WTC11 (cell line): Measurements from ENCODE around the gene CLEC4M. TPM values are rescaled to one million over a fixed set of nuclear protein-coding genes. Genes with fewer than 3 reads are reported as not detected.

Source experiments
- ATAC-seq: fragments of 200-7000 bp; cut with Tn5 transposase; 2 replicates; pipeline ENCODE4 v1.10.0; 2021; ENCODE audit warnings: mild to moderate bottlenecking, moderate library complexity
- CTCF ChIA-PET: fragments of 300-600 bp; sonication (Branson Sonifier 250); formaldehyde crosslinking; loops from one replicate; lab custom pipeline; 2021; ENCODE audit warnings: antibody characterized with exemption; lab: Charles Lee
- POLR2A ChIA-PET: fragments of 350-600 bp; sonication (Branson Sonifier 250); formaldehyde crosslinking; loops from one replicate; lab custom pipeline; 2021; ENCODE audit warnings: antibody characterized with exemption; lab: Charles Lee
- DNase-seq: peaks from one replicate; pipeline ENCODE4 v3.0.0; 2021; ENCODE audit warnings: low spot score
- H3K27ac Mint-ChIP-seq: 2 replicates; pipeline ENCODE4 v1.8.0; 2021; ENCODE audit warnings: mixed read lengths
- H3K27me3 Mint-ChIP-seq: 2 replicates; pipeline ENCODE4 v1.8.0; 2021; ENCODE audit warnings: low read depth, mild to moderate bottlenecking, moderate library complexity, mixed read lengths
- H3K36me3 Mint-ChIP-seq: 2 replicates; pipeline ENCODE4 v1.8.0; 2021; ENCODE audit warnings: mixed read lengths
- H3K4me1 Mint-ChIP-seq: 2 replicates; pipeline ENCODE4 v1.8.0; 2022; ENCODE audit warnings: mixed read lengths
- H3K4me3 Mint-ChIP-seq: 2 replicates; pipeline ENCODE4 v1.8.0; 2021; ENCODE audit warnings: mild to moderate bottlenecking, moderate library complexity, mixed read lengths
- H3K9me3 Mint-ChIP-seq: 2 replicates; pipeline ENCODE4 v1.8.0; 2021; ENCODE audit warnings: mixed read lengths
- ATF1 ChIP-seq: sonication (generic); formaldehyde crosslinking; IDR thresholded peaks from 2 replicates; pipeline ENCODE4 v1.8.1; 2023; ENCODE audit warnings: mild to moderate bottlenecking, moderate library complexity, missing genetic modification reagents
- EMX1 ChIP-seq: fragments of 250-450 bp; sonication (Bioruptor Pico); IDR thresholded peaks from 2 replicates; pipeline ENCODE4 v1.8.0; 2021; ENCODE audit warnings: mild to moderate bottlenecking
- ETV6 ChIP-seq: sonication (generic); formaldehyde crosslinking; IDR thresholded peaks from 2 replicates; pipeline ENCODE4 v1.8.1; 2022; ENCODE audit warnings: mild to moderate bottlenecking, missing genetic modification reagents
- FOXJ3 ChIP-seq: sonication (generic); formaldehyde crosslinking; IDR thresholded peaks from 2 replicates; pipeline ENCODE4 v1.9.0; 2021; ENCODE audit warnings: missing genetic modification reagents, mild to moderate bottlenecking, borderline replicate concordance
- GTF2I ChIP-seq: fragments of 250-450 bp; sonication (Bioruptor Pico); conservative IDR thresholded peaks from 2 replicates; pipeline ENCODE4 v1.4.0; 2021; ENCODE audit warnings: mild to moderate bottlenecking
- IRF2 ChIP-seq: sonication (generic); formaldehyde crosslinking; IDR thresholded peaks from 2 replicates; pipeline ENCODE4 v1.8.0; 2022; ENCODE audit warnings: low read depth, missing genetic modification reagents, borderline replicate concordance
- JUN ChIP-seq: sonication (generic); formaldehyde crosslinking; IDR thresholded peaks from 2 replicates; pipeline ENCODE4 v1.8.0; 2023; ENCODE audit warnings: mild to moderate bottlenecking, missing genetic modification reagents
- KAT7 ChIP-seq: sonication (generic); formaldehyde crosslinking; IDR thresholded peaks from 2 replicates; pipeline ENCODE4 v1.8.1; 2023; ENCODE audit warnings: missing genetic modification reagents, mild to moderate bottlenecking, borderline replicate concordance
- NFATC4 ChIP-seq: fragments of 250-450 bp; sonication (Bioruptor Pico); IDR thresholded peaks from 2 replicates; pipeline ENCODE4 v1.9.0; 2021; ENCODE audit warnings: mild to moderate bottlenecking
- NFE2L1 ChIP-seq: sonication (generic); formaldehyde crosslinking; IDR thresholded peaks from 2 replicates; pipeline ENCODE4 v1.8.1; 2023; ENCODE audit warnings: missing genetic modification reagents
- NFYB ChIP-seq: sonication (generic); formaldehyde crosslinking; conservative IDR thresholded peaks from 2 replicates; pipeline ENCODE4 v1.8.0; 2022; ENCODE audit warnings: low read depth, missing genetic modification reagents
- NR1H2 ChIP-seq: sonication (generic); formaldehyde crosslinking; IDR thresholded peaks from 2 replicates; pipeline ENCODE4 v1.9.0; 2021; ENCODE audit warnings: mild to moderate bottlenecking, moderate library complexity, missing genetic modification reagents
- SP1 ChIP-seq: sonication (generic); formaldehyde crosslinking; conservative IDR thresholded peaks from 2 replicates; pipeline ENCODE4 v1.8.1; 2022; ENCODE audit warnings: missing genetic modification reagents
- TCF7 ChIP-seq: sonication (generic); formaldehyde crosslinking; IDR thresholded peaks from 2 replicates; pipeline ENCODE4 v1.8.0; 2022; ENCODE audit warnings: mild to moderate bottlenecking, low read depth, missing genetic modification reagents, moderate library complexity
- TEAD1 ChIP-seq: sonication (generic); formaldehyde crosslinking; IDR thresholded peaks from 2 replicates; pipeline ENCODE4 v1.8.0; 2022; ENCODE audit warnings: mild to moderate bottlenecking, missing genetic modification reagents
- ZBTB21 ChIP-seq: sonication (generic); formaldehyde crosslinking; IDR thresholded peaks from 2 replicates; pipeline ENCODE4 v1.8.1; 2023; ENCODE audit warnings: mild to moderate bottlenecking, missing genetic modification reagents, borderline replicate concordance
- ZNF219 ChIP-seq: sonication (generic); formaldehyde crosslinking; IDR thresholded peaks from 2 replicates; pipeline ENCODE4 v1.8.0; 2023; ENCODE audit warnings: missing genetic modification reagents, mild to moderate bottlenecking, borderline replicate concordance
- ZNF232 ChIP-seq: sonication (generic); formaldehyde crosslinking; IDR thresholded peaks from 2 replicates; pipeline ENCODE4 v1.8.0; 2022; ENCODE audit warnings: mild to moderate bottlenecking, missing genetic modification reagents
- ZNF423 ChIP-seq: fragments of 250-450 bp; sonication (Bioruptor Pico); IDR thresholded peaks from 2 replicates; pipeline ENCODE4 v2.1.2; 2022; ENCODE audit warnings: mild to moderate bottlenecking, moderate library complexity
- total RNA-seq: library from RNA; stranded (reverse); gene quantifications from 3 replicates; pipeline ENCODE4 v1.2.3, GENCODE V29; 2021
- TF ChIP-seq, protein P1 (sequence below): fragments of 250-450 bp; sonication (Bioruptor Pico); IDR thresholded peaks from 2 replicates; pipeline ENCODE4 v1.9.0; 2021; ENCODE audit warnings: mild to moderate bottlenecking
- TF ChIP-seq, protein P2 (sequence below): sonication (generic); formaldehyde crosslinking; IDR thresholded peaks from 2 replicates; pipeline ENCODE4 v1.8.0; 2022; ENCODE audit warnings: mild to moderate bottlenecking, missing genetic modification reagents
- TF ChIP-seq, protein P3 (sequence below): sonication (generic); formaldehyde crosslinking; IDR thresholded peaks from 2 replicates; pipeline ENCODE4 v1.8.1; 2022; ENCODE audit warnings: mild to moderate bottlenecking, missing genetic modification reagents, moderate library complexity, borderline replicate concordance
- TF ChIP-seq, protein P4 (sequence below): sonication (generic); formaldehyde crosslinking; IDR thresholded peaks from 2 replicates; pipeline ENCODE4 v1.8.1; 2023; ENCODE audit warnings: mild to moderate bottlenecking, missing genetic modification reagents, moderate library complexity
- TF ChIP-seq, protein P5 (sequence below): fragments of 200-600 bp; IDR thresholded peaks from 2 replicates; pipeline ENCODE4 v1.8.0; 2022; ENCODE audit warnings: antibody characterized with exemption
- TF ChIP-seq, protein P6 (sequence below): sonication (generic); formaldehyde crosslinking; IDR thresholded peaks from 2 replicates; pipeline ENCODE4 v1.8.1; 2023; ENCODE audit warnings: mild to moderate bottlenecking, missing genetic modification reagents, moderate library complexity
- TF ChIP-seq, protein P7 (sequence below): sonication (generic); formaldehyde crosslinking; IDR thresholded peaks from 2 replicates; pipeline ENCODE4 v1.8.0; 2022; ENCODE audit warnings: mild to moderate bottlenecking, missing genetic modification reagents
- TF ChIP-seq, protein P8 (sequence below): sonication (generic); formaldehyde crosslinking; IDR thresholded peaks from 2 replicates; pipeline ENCODE4 v1.8.0; 2022; ENCODE audit warnings: mild to moderate bottlenecking, missing genetic modification reagents

Gene CLEC4M
- total RNA-seq, 1 experiment from 2014 or later: not detected

DNA sequence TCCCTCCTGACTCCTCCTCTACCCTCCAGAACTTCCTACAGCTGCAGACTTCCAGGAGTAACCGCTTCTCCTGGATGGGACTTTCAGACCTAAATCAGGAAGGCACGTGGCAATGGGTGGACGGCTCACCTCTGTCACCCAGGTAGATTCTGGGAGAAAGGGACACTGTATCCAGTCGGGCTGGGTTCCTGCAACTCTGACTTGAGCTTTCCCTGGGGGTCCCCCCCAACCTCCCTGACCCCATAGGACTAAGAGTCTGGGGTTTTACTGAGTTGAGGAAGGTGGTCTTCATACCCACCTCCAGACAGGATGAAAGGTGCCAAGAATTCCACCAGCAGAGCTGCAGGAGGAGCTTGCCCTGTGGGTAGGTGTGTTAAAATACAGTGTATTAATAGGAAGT, 4.4 kb downstream of the CLEC4M start:
- H3K4me3 Mint-ChIP-seq: no peak overlapping the region
- peaks cover 15% of the 10 kb centered on the region for H3K27me3 Mint-ChIP-seq
- ChIA-PET POLR2A (interaction anchor here (0.6 kb wide), 1 partner anchor 30 kb away, joined by 4 read pairs; no protein-coding TSS in a partner anchor), CTCF (interaction anchor here (0.6 to 2.2 kb wide), 3 partner anchors 32 to 486 kb away, joined by 3 to 9 read pairs (median 3); partner anchors contain the start of gene TRAPPC5)
- H3K9me3 Mint-ChIP-seq: peaks cover 9% of the 10 kb centered on the region
- peaks cover 12% of the 10 kb centered on the region for H3K4me1 Mint-ChIP-seq
- ATAC-seq (no peak), DNase-seq (no peak)
- peaks cover 2% of the 10 kb centered on the region for H3K36me3 Mint-ChIP-seq
- TF ChIP-seq ZNF232 (CRISPR knock-in tag) (no peak), ZNF219 (CRISPR knock-in tag) (no peak), SP1 (CRISPR knock-in tag) (no peak), NFYB (CRISPR knock-in tag) (no peak), ZNF423 (CRISPR knock-in tag) (no peak), KAT7 (no peak), NFATC4 (CRISPR knock-in tag) (no peak), TEAD1 (CRISPR knock-in tag) (no peak)
- TF ChIP-seq, protein P1, sequence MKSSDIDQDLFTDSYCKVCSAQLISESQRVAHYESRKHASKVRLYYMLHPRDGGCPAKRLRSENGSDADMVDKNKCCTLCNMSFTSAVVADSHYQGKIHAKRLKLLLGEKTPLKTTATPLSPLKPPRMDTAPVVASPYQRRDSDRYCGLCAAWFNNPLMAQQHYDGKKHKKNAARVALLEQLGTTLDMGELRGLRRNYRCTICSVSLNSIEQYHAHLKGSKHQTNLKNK: no peak
- TF ChIP-seq, protein P2, sequence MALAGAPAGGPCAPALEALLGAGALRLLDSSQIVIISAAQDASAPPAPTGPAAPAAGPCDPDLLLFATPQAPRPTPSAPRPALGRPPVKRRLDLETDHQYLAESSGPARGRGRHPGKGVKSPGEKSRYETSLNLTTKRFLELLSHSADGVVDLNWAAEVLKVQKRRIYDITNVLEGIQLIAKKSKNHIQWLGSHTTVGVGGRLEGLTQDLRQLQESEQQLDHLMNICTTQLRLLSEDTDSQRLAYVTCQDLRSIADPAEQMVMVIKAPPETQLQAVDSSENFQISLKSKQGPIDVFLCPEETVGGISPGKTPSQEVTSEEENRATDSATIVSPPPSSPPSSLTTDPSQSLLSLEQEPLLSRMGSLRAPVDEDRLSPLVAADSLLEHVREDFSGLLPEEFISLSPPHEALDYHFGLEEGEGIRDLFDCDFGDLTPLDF (CRISPR knock-in tag): no peak
- TF ChIP-seq, protein P3, sequence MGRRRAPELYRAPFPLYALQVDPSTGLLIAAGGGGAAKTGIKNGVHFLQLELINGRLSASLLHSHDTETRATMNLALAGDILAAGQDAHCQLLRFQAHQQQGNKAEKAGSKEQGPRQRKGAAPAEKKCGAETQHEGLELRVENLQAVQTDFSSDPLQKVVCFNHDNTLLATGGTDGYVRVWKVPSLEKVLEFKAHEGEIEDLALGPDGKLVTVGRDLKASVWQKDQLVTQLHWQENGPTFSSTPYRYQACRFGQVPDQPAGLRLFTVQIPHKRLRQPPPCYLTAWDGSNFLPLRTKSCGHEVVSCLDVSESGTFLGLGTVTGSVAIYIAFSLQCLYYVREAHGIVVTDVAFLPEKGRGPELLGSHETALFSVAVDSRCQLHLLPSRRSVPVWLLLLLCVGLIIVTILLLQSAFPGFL (CRISPR knock-in tag): no peak
- no peak overlapping the region for H3K27ac Mint-ChIP-seq

DNA sequence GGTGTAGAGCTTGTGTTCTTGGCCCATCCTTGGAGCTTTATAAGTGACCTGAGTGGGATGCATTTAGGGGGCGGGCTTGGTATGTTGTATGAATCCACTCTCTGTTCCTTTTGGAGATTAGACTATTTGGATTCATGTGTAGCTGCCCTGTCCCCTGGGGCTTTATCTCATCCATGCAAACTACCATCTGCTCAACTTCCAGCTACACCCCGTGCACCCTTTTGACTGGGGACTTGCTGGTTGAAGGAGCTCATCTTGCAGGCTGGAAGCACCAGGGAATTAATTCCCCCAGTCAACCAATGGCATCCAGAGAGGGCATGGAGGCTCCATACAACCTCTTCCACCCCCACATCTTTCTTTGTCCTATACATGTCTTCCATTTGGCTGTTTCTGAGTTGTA, 6.1 kb downstream of the CLEC4M start:
- H3K27ac Mint-ChIP-seq: no peak overlapping the region
- ChIA-PET CTCF (interaction anchor here (0.7 kb wide), 1 partner anchor 88 kb away, joined by 3 read pairs; the partner anchor contains the start of gene TRAPPC5), POLR2A (no interaction called here)
- TF ChIP-seq, protein P4, sequence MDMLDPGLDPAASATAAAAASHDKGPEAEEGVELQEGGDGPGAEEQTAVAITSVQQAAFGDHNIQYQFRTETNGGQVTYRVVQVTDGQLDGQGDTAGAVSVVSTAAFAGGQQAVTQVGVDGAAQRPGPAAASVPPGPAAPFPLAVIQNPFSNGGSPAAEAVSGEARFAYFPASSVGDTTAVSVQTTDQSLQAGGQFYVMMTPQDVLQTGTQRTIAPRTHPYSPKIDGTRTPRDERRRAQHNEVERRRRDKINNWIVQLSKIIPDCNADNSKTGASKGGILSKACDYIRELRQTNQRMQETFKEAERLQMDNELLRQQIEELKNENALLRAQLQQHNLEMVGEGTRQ (CRISPR knock-in tag): no peak
- TF ChIP-seq GTF2I (CRISPR knock-in tag) (no peak), FOXJ3 (CRISPR knock-in tag) (no peak), NR1H2 (CRISPR knock-in tag) (no peak), TCF7 (CRISPR knock-in tag) (no peak), ZNF219 (CRISPR knock-in tag) (no peak), ATF1 (CRISPR knock-in tag) (no peak), EMX1 (CRISPR knock-in tag) (no peak), IRF2 (CRISPR knock-in tag) (no peak), NFE2L1 (CRISPR knock-in tag) (no peak), ZBTB21 (no peak), JUN (CRISPR knock-in tag) (no peak), ETV6 (CRISPR knock-in tag) (no peak)
- TF ChIP-seq, protein P5, sequence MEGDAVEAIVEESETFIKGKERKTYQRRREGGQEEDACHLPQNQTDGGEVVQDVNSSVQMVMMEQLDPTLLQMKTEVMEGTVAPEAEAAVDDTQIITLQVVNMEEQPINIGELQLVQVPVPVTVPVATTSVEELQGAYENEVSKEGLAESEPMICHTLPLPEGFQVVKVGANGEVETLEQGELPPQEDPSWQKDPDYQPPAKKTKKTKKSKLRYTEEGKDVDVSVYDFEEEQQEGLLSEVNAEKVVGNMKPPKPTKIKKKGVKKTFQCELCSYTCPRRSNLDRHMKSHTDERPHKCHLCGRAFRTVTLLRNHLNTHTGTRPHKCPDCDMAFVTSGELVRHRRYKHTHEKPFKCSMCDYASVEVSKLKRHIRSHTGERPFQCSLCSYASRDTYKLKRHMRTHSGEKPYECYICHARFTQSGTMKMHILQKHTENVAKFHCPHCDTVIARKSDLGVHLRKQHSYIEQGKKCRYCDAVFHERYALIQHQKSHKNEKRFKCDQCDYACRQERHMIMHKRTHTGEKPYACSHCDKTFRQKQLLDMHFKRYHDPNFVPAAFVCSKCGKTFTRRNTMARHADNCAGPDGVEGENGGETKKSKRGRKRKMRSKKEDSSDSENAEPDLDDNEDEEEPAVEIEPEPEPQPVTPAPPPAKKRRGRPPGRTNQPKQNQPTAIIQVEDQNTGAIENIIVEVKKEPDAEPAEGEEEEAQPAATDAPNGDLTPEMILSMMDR: no peak
- TF ChIP-seq, protein P6, sequence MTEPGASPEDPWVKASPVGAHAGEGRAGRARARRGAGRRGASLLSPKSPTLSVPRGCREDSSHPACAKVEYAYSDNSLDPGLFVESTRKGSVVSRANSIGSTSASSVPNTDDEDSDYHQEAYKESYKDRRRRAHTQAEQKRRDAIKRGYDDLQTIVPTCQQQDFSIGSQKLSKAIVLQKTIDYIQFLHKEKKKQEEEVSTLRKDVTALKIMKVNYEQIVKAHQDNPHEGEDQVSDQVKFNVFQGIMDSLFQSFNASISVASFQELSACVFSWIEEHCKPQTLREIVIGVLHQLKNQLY (CRISPR knock-in tag): no peak
- TF ChIP-seq, protein P7, sequence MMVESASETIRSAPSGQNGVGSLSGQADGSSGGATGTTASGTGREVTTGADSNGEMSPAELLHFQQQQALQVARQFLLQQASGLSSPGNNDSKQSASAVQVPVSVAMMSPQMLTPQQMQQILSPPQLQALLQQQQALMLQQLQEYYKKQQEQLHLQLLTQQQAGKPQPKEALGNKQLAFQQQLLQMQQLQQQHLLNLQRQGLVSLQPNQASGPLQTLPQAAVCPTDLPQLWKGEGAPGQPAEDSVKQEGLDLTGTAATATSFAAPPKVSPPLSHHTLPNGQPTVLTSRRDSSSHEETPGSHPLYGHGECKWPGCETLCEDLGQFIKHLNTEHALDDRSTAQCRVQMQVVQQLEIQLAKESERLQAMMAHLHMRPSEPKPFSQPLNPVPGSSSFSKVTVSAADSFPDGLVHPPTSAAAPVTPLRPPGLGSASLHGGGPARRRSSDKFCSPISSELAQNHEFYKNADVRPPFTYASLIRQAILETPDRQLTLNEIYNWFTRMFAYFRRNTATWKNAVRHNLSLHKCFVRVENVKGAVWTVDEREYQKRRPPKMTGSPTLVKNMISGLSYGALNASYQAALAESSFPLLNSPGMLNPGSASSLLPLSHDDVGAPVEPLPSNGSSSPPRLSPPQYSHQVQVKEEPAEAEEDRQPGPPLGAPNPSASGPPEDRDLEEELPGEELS (CRISPR knock-in tag): no peak
- TF ChIP-seq, protein P8, sequence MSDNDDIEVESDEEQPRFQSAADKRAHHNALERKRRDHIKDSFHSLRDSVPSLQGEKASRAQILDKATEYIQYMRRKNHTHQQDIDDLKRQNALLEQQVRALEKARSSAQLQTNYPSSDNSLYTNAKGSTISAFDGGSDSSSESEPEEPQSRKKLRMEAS (CRISPR knock-in tag): no peak
- TF ChIP-seq, all 79 proteins: peak for 0
- Mint-ChIP-seq H3K36me3 (no peaks in the 10 kb centered on the region), H3K4me1 (peaks cover 4% of the 10 kb centered on the region), H3K4me3 (no peak overlapping the region), H3K9me3 (no peaks in the 10 kb centered on the region; the same call in 1 of the 2 replicates), H3K27me3 (peaks cover 14% of the 10 kb centered on the region)
- no peak for ATAC-seq
- no peak for DNase-seq
